Sciatic nerve (tissue), 2 donors: Measurements from ENCODE around the gene SLC16A13. TPM values are rescaled to one million over a fixed set of nuclear protein-coding genes. Genes with fewer than 3 reads are reported as not detected.

Experiments
- ATAC-seq: fragments of 200-7000 bp; cut with Tn5 transposase; one replicate; pipeline ENCODE4 v1.9.1; 2020; ENCODE audit warnings: mild to moderate bottlenecking, moderate library complexity
- DNase-seq: peaks from one replicate; pipeline ENCODE4 v3.0.0-alpha.2; 2020; ENCODE audit warnings: low spot score
- intact Hi-C: fragments of 100-400 bp; cut with DNase I; formaldehyde crosslinking; loops from one replicate; pipeline ENCODE4 v1.14.2; 2022
- total RNA-seq: library from RNA; stranded (reverse); fragmentation: NEBNext Ultra II Directional; extraction: Animal tissue kit (Norgen Biotek cat#: 25700); gene quantifications from one replicate; pipeline ENCODE4 v1.2.1, GENCODE V29; 2021
- donor health status: DM: no; HTN: no; CAD: no.
- donor health status: DM: no; HTN: no; CAD: no.

Gene SLC16A13
- total RNA-seq, 1 donor from 2014 or later: 1.8 TPM

DNA sequence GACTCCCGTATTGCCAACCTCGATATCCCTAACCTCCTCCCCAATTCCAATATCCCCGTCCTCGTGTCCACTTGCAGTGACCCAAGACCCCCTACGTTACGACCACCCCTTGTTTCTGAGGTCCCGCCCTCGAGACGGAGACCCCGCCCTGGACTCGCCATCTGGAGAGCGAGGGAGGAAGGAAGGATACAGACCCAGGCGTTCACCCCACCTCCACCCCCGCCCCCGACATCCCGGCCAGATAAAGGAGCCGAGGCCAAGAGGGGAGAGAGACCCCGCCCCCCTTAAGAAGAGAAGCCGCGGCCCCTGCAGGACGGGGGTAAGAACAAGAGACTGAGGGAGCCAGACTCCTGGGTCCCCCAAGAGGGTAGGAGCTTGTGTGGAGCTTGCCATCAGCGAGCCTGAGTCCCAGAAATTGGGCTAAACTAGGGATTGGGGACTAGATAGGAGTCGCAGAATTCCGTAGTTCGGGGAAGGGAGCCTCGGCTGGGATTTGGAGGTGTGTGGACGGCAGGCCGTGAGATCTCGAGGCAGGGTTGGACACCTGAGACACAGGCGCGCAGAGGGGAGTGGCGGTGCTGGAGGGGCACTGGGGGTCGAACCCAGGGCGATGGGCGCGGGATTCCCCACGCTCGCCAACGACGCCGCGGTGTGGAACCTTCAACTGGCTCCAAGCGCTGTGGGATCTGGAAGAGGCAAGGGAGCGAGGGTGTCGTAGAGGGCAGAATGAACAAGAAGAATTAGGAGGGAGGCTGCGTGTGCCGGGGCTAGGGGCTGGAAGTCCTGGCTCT lies 12.8 kb upstream of the SLC16A13 start, which contains the start of gene BCL6B:
Gene BCL6B (plus strand): TSS at position 270 of the 791 bp plus-strand sequence. CDS start 622 bp downstream, outside the sequence.
- intact Hi-C loops: loop anchor here (5.0 kb wide), 1 partner anchor 111 kb away; no protein-coding TSS in a partner anchor
- ATAC-seq (no peak), DNase-seq (no peak)

DNA sequence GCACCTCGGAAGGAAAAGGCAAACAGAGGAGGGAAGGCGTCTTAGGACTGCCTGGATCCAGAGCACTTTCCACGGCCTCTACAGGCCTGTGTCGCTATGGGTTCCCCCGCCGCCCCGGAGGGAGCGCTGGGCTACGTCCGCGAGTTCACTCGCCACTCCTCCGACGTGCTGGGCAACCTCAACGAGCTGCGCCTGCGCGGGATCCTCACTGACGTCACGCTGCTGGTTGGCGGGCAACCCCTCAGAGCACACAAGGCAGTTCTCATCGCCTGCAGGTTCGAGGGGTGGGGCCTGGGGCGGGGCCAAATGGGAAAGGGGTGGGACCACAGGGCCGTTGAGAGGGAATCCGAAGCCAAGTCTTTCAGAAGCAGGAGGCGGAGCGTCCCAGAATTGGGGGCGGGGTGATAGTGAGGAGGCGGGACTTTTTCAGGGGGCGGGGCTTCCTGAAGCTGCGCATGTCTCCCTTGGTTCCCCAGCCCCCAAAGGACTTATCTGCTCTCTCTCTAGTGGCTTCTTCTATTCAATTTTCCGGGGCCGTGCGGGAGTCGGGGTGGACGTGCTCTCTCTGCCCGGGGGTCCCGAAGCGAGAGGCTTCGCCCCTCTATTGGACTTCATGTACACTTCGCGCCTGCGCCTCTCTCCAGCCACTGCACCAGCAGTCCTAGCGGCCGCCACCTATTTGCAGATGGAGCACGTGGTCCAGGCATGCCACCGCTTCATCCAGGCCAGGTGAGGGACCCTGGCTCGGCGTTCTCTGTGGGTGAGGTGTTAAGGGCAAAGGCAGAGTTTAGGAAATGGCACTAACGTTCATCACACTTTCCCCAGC lies 12.0 kb upstream of the SLC16A13 start:
- DNase-seq (peak; percentile 91), ATAC-seq (peak; percentile 79)
- intact Hi-C loops: loop anchor here (5.0 kb wide), 1 partner anchor 111 kb away; no protein-coding TSS in a partner anchor

DNA sequence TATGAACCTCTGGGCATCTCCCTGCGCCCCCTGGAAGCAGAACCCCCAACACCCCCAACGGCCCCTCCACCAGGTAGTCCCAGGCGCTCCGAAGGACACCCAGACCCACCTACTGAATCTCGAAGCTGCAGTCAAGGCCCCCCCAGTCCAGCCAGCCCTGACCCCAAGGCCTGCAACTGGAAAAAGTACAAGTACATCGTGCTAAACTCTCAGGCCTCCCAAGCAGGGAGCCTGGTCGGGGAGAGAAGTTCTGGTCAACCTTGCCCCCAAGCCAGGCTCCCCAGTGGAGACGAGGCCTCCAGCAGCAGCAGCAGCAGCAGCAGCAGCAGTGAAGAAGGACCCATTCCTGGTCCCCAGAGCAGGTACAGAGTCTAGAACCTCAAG lies 11.4 kb upstream of the SLC16A13 start:
- intact Hi-C loops: loop anchor here (5.0 kb wide), 1 partner anchor 112 kb away; no protein-coding TSS in a partner anchor
- DNase-seq (no peak), ATAC-seq (no peak)

DNA sequence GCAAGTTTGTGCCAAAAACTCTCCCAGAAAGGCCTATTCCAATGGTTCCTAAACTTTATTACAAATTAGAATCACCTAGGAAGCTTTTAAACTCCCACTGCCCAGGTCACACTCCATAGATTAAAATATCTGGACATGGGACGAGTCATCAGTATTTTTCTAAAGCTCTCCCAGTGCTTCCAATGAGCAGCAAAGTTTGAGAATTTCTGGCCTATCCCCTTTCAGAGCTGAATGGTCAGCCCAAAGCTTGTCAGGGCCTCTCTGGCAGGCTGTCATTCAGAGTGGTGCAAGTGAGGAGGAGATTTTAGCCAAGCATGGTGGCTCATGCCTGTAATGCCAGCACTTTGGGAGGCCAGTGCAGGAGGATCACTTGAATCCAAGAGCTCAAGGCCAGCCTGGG lies 10.6 kb upstream of the SLC16A13 start:
- no peak for ATAC-seq
- intact Hi-C loops: no loop called here
- DNase-seq: no peak

DNA sequence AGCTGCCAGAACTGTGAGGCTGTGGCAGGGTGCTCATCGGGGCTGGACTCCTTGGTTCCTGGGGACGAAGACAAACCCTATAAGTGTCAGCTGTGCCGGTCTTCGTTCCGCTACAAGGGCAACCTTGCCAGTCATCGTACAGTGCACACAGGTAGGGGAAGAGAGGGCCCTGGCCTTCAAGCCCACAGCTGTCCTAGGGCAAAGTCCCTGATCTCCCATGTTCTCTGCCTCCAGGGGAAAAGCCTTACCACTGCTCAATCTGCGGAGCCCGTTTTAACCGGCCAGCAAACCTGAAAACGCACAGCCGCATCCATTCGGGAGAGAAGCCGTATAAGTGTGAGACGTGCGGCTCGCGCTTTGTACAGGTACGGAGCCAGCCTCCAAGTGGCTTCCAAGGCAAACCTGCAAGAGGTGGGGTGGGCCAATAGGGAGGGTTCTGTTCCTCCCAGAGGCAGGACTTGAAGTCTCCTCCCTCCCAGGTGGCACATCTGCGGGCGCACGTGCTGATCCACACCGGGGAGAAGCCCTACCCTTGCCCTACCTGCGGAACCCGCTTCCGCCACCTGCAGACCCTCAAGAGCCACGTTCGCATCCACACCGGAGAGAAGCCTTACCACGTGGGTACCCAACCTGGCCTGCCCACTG lies 9.2 kb upstream of the SLC16A13 start:
- intact Hi-C loops: no loop called here
- DNase-seq: no peak
- no peak for ATAC-seq

DNA sequence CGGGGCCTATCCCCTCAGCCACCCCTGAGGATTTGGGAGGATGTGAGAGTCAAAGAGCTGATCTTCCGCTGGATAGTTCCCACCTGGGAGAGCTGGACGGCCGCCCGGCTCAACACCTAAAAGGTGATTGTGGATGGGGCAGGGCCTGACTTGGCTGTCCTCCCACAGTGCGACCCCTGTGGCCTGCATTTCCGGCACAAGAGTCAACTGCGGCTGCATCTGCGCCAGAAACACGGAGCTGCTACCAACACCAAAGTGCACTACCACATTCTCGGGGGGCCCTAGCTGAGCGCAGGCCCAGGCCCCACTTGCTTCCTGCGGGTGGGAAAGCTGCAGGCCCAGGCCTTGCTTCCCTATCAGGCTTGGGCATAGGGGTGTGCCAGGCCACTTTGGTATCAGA lies 8.5 kb upstream of the SLC16A13 start:
- ATAC-seq (no peak), DNase-seq (no peak)
- intact Hi-C loops: no loop called here

DNA sequence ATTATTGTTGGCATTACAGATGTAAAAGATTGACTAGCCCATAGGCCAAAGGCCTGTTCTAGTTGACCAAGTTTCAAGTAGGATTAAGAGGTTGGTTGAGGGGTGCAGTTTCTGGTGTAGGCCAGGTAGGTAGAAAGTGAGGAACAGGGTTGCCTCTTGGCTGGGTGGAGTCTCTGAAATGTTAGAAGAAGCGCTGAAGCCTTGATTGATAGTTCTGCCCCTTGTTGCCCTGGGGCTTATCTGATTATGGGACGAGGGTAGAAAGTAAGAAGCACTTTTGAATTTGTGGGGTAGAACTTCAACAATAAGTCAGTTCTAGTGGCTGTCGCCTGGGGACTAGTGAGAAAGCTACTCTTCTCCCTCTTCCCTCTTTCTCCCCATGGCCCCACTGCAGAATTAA lies 6.7 kb upstream of the SLC16A13 start:
- ATAC-seq (no peak), DNase-seq (no peak)
- intact Hi-C loops: no loop called here

DNA sequence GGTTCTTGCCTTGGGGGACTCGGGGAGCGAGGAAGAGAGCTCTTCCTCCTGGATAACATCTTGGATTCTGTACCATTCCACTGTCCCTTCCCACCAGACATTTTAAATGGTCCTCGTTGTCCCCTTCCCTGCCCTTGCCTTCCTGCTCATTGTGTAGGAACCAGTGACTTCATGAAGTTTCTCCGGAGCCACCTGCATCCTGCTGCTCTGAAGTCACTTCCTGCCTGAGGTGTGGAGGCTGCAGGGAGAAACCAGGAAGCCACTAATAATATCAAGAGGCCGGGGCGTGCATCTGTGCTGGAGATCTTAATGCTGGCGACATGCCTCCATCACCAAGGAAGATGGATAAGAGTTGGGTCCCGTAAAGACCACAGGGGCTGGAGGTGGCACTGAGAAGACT lies 6.2 kb upstream of the SLC16A13 start:
- no peak for ATAC-seq
- no peak for DNase-seq

DNA sequence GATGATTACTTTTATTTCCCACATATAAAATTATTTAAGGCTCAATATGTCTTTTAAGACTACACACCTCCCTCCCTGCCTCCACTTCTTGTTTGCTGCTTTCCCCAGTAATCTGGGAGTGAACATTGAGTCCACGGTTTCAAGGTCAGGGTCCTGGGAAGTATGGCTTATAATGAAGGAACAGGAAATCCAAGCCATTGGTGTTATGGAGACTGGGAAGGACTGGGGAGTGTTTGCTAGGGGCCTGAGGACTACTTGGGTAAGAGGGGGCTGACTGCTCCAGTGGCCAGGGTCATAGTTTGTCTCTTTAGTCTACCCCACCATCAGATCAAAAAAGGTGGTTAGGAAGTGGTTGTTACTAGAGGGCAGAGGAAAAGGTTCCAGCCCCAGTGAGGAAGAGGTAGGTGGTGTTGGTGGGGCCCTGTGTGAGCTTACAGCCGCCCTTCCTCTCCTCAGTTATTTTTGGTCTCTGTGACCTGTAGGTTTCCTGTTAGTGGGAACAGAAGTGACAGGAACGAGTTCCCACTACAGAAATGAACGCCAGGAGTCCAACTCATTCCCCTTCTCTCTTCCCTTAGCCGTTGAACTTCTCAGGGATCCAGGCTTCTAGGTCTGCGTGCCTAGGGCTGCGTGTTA lies 742 bp upstream of the SLC16A13 start:
- intact Hi-C loops: no loop called here
- DNase-seq: no peak
- peak; percentile 10 for ATAC-seq

More for the DNA sequence above, 6.2 kb upstream of the SLC16A13 start:
- intact Hi-C loops: no loop called here

DNA sequence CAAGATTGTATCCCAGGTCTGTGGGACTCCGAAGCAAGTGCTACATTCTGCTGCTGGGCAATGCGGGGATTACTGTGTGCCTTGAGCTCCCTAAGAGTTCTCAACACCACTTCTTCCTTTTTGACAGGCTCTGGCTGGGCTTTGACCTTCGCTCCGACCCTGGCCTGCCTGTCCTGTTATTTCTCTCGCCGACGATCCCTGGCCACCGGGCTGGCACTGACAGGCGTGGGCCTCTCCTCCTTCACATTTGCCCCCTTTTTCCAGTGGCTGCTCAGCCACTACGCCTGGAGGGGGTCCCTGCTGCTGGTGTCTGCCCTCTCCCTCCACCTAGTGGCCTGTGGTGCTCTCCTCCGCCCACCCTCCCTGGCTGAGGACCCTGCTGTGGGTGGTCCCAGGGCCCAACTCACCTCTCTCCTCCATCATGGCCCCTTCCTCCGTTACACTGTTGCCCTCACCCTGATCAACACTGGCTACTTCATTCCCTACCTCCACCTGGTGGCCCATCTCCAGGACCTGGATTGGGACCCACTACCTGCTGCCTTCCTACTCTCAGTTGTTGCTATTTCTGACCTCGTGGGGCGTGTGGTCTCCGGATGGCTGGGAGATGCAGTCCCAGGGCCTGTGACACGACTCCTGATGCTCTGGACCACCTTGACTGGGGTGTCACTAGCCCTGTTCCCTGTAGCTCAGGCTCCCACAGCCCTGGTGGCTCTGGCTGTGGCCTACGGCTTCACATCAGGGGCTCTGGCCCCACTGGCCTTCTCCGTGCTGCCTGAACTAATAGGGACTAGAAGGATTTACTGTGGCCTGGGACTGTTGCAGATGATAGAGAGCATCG lies 2.4 kb downstream of the SLC16A13 start:
- intact Hi-C loops: no loop called here
- DNase-seq: no peak
- no peak for ATAC-seq

DNA sequence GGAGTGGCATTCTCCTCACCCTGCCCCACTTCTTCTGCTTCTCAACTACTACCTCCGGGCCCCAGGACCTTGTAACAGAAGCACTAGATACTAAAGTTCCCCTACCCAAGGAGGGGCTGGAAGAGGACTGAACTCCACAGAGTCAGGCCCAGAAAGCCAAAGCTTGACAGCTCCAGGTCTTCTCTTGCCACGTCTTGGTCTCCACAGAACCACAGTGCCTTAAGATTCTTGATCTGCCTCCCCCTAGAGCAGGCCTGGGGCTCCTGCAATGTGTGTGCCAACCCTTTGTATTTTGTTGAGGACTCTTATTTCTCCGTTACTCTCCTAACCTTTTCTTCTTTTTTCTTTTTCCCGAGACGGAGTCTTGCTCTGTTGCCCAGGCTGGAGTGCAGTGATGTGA lies 4.0 kb downstream of the SLC16A13 start:
- ATAC-seq: no peak
- no peak for DNase-seq
- intact Hi-C loops: no loop called here

DNA sequence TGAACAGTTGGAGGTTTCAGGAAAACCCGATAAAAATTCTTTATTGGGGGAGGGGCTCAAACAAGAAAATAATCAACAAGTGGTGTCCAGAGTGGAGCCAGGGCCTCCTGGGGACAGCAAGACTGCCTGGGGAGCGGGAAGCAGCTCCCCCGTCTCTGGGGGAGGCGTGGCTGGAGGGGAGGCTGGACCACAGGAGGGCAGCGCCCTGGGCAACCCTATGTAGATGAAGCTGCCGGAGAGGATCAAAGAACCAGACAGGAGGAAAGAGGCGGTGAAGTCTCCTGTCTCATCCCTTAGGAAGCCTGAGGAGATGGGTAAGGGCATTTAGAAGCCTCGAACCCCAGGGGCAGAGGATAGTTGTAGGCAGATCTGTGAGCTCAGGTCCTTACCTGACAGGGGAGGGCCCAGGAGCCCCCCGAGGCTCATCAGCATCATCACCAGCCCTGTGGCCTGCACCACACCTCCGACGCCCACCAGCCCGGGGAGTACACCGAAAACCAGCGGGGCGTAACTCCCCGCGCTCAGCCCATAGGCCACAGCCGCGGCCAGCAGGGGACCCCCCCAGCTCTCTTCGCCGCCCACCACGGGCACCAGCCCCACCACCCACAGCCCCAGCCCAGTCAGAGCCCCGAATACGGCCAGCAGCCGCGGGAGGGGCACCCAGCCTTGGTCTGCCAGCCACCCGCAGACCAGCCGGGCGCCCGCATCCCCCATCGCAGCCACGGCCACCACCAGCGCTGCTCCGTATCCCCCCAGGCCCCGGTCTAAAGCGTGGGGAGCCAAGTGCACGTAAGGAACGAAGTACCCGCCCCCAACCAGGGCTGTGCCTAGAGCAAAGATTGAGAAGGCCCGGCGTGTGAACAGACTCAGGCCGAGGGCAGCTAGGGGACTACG lies 6.0 kb downstream of the SLC16A13 start:
- intact Hi-C loops: no loop called here
- ATAC-seq (peak; percentile 25), DNase-seq (no peak)

DNA sequence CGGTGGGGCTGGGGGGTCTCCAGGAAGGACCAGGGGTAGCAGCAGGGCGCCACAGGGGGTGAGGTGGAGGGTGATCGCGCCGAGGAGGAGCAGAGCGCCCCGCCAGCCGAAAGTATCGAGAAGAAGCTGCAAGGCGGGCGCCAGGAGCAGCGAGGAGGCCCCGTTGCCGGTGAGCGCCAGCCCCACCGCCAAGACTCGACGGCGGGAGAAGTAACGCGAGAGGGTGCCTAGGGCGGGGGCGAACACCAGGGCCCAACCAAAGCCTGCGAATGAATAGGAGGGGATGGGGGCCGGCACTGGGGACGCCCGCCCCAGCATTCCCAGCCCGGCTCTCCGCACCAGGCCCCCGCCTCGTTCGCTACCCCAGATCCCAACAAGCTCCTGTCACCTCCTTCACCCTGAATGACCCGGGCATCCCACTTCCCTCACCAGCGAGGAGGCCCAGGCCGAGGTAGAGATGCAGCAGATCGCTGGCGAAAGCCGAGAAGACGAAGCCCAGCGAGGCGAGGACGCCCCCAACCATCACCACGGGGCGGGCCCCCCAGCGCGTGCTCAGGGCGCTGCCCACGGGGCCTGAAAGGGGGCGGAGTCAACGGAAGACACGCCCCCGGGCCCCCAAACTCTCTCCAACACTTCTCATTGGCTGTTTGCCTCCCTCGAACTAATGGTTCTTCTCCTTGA lies 6.8 kb downstream of the SLC16A13 start:
- intact Hi-C loops: no loop called here
- DNase-seq (no peak), ATAC-seq (peak; percentile 23)

DNA sequence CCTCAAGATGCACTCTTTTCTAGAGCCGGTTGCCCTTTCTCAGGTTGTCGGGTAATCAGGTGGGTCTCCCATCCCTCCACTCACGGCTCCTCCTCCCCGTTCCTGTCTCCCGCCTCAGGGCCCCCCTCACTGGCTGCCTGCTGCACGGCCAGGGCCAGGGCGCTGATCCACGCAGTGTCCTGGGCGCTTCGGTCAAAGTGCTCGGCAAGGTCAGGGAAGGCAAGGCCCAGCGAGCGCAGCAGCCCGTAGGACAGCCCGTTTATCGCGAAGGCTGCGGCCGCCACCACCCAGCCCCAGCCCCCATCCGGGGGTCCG lies 7.3 kb downstream of the SLC16A13 start:
- intact Hi-C loops: no loop called here
- no peak for DNase-seq
- ATAC-seq: peak; percentile 43

DNA sequence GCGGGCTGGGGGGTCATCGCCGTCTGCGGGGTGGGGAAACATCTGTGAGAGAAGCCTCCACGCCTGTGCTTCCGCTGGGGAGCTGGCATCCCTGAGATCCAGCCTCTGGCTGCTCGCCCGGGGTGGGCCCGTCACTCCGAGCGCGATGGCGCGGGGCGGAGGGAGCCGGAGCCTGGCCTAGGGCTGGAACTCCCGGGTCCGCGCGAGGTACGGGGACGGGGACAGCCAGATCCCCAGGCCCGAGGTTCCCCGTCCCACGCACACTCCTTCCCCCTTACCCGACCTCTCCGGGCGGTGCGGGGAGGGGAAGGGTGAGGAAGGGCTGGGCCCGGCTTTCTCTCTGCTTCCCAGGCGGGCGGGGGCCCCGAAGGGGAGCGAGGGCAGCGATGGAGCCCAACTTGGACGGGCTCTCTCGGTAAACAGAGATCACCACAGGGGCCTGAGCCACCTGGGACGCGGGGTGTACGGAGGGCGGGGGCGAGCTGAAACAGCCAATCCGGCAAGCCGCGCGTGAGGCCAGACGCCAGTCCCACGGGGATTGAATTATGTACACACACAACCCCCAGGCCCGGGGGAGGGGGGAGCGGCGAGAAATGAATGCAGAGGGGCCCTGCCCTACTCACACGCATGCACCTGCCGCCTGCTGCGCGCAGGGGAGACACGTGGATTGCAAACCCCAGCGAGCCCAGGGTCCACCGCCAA lies 7.8 kb downstream of the SLC16A13 start, which contains the start of gene SLC16A11:
Gene SLC16A11 (minus strand): TSS at position 596 of the 702 bp plus-strand sequence. CDS start 579 bp downstream, at position 17.
- ATAC-seq (peak; percentile 53), DNase-seq (no peak)
- intact Hi-C loops: no loop called here

DNA sequence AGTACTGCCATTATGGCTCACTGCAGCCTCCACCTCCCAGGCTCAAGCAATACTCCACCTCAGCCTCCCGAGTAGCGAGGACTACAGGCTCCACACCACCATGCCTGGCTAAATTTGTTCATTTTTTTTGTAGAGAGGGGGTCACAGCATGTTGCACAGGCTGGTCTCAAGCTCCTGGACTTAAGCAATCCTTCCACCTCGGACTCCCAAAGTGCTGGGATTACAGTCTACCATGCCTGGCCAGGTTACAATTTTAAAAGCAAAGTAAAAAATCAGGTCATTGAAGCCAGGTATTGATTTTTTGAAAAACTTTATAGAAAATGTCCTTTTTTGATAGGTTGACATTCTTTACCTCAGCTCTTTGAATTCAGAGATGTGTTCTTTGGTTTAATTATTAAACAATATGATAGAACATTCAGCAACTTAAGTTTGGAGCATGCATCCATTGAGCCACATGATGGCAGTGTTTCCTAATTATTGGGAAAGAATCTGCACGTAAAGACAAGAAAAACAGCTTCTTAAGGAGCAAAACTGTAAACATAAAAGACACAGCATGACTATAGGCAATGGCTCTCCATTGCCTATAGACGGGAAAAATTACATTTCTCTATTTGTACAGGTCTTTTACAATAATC lies 9.8 kb downstream of the SLC16A13 start:
- ATAC-seq: peak; percentile 60
- DNase-seq: no peak
- intact Hi-C loops: loop anchor here (5.0 kb wide), 1 partner anchor 92 kb away; no protein-coding TSS in a partner anchor
